OCI-LY1 (cell line): ENCODE results near the gene MCC.

ENCODE experiments used
- CTCF ChIP-seq: fragments of 200-600 bp; sonication (generic), shearing (Covaris generic); IDR thresholded peaks from 2 replicates; pipeline ENCODE4 v1.5.1; 2017; ENCODE audit warnings: mild to moderate bottlenecking, antibody characterized with exemption, low read length, moderate library complexity, mixed read lengths
- EZH2 ChIP-seq: fragments of 200-600 bp; sonication (generic), shearing (Covaris generic); IDR thresholded peaks from 2 replicates; pipeline ENCODE4 v1.8.0; 2017; ENCODE audit warnings: borderline replicate concordance, mixed run types, mild to moderate bottlenecking, antibody characterized with exemption, low read length, moderate library complexity, mixed read lengths

GRCh38 chr5:113027015-113027414, 461.2 kb downstream of the MCC start:
- TF ChIP-seq EZH2 (no peak), CTCF (no peak)
